ENCODE data around the gene SLC22A5.

DNA sequence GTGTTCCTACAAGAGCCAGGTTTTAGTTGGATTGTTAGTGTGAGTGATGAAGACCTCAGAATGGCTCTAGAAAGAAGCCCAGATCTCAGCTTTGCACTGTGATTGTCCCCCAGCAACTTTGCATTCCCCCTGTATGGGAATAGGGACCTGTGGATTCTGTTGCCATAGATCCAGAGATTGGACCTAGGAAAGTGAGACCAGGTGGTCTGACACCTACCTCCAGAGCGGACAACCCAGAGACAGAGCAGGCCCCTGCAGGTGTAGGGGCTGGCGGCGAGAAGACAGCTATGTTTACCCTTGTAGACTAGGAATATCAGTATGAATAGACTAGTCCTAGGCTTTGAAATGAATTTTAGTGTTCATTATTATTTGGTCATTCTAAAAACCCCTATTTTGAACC, 67.4 kb downstream of the SLC22A5 start:
- no peak for TF ChIP-seq EZH2 (IDR thresholded peaks at IDR 0.05; ENCODE audit: borderline replicate concordance, low read depth, low read length, severe bottlenecking)
- TF ChIP-seq, protein P1, sequence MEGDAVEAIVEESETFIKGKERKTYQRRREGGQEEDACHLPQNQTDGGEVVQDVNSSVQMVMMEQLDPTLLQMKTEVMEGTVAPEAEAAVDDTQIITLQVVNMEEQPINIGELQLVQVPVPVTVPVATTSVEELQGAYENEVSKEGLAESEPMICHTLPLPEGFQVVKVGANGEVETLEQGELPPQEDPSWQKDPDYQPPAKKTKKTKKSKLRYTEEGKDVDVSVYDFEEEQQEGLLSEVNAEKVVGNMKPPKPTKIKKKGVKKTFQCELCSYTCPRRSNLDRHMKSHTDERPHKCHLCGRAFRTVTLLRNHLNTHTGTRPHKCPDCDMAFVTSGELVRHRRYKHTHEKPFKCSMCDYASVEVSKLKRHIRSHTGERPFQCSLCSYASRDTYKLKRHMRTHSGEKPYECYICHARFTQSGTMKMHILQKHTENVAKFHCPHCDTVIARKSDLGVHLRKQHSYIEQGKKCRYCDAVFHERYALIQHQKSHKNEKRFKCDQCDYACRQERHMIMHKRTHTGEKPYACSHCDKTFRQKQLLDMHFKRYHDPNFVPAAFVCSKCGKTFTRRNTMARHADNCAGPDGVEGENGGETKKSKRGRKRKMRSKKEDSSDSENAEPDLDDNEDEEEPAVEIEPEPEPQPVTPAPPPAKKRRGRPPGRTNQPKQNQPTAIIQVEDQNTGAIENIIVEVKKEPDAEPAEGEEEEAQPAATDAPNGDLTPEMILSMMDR (IDR thresholded peaks at IDR 0.05; ENCODE audit: borderline replicate concordance, extremely low read depth, low read length, poor library complexity, severe bottlenecking): no peak
